Sigmoid colon (tissue), 3 donors: ENCODE measurements around the gene PUS7L.

ENCODE experiments used
- POLR2A ChIP-seq, 2 donors: fragments of 450-650 bp; IDR thresholded peaks; one replicate each; pipeline ENCODE4 v1.6.1; 2016; ENCODE audit warnings: antibody characterized with exemption in 2 of 2, mild to moderate bottlenecking in 2 of 2, moderate library complexity in 2 of 2
- TF ChIP-seq, protein P1 (sequence below), 4 experiments: fragments of 450-650 bp in 3 of 4; fragments of 200-600 bp in 1 of 4; IDR thresholded peaks; one replicate each; pipeline ENCODE4 v1.5.1; 2016 to 2019; ENCODE audit warnings: antibody characterized with exemption in 4 of 4, mild to moderate bottlenecking in 3 of 4, moderate library complexity in 2 of 4

DNA sequence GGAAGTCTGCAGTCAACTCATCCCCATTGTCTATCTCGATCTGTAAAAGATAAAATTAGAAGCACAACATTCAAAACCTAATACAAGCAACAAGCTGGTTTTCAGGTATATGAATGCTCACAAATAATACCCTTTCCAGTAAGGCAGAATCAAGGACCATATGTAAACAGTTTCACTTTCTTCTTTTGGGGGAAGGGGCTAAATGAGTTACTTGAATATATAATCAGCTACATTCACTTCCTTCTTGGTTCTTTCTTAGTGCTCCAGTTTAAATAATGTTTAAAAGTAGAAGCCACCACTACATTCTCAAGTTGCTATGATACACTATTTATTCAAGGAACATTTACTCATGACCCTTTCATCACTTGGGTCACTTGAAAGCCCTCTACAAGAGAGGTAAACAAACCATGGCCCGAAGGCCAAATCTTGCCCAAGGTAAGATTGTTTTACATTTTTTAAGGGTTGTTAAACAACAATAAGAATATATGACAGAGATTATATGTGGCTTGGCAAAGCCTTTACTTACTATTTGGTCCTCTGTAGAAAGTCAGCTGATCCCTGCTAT, 37.2 kb upstream of the PUS7L start:
- TF ChIP-seq POLR2A (IDR thresholded peaks at IDR 0.05): no peak
- TF ChIP-seq, protein P1, sequence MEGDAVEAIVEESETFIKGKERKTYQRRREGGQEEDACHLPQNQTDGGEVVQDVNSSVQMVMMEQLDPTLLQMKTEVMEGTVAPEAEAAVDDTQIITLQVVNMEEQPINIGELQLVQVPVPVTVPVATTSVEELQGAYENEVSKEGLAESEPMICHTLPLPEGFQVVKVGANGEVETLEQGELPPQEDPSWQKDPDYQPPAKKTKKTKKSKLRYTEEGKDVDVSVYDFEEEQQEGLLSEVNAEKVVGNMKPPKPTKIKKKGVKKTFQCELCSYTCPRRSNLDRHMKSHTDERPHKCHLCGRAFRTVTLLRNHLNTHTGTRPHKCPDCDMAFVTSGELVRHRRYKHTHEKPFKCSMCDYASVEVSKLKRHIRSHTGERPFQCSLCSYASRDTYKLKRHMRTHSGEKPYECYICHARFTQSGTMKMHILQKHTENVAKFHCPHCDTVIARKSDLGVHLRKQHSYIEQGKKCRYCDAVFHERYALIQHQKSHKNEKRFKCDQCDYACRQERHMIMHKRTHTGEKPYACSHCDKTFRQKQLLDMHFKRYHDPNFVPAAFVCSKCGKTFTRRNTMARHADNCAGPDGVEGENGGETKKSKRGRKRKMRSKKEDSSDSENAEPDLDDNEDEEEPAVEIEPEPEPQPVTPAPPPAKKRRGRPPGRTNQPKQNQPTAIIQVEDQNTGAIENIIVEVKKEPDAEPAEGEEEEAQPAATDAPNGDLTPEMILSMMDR (IDR thresholded peaks at IDR 0.05): no peak
